ENCODE measurements around the gene STMP1. TPM values are rescaled to one million over a fixed set of nuclear protein-coding genes. Genes with fewer than 3 reads are reported as not detected.

The STMP1 gene
- total and polyA plus RNA-seq, 12 donors: 25.7 to 35.6 (median 27.7) TPM

- Histone ChIP-seq H3K27me3 (no peaks in the 10 kb centered on the region), H3K9me3 (no peaks in the 10 kb centered on the region), H3K36me3 (no peaks in the 10 kb centered on the region), H3K27ac (no peak overlapping the region), H3K4me3 (no peak overlapping the region), H3K4me1 (peaks cover 0 to 11% (median 6%) of the 10 kb centered on the region in 9 donors)
- no peak for TF ChIP-seq CTCF (IDR thresholded peaks at IDR 0.05)
- intact Hi-C loops (cut with DNase I): no loop called here
- no peak for DNase-seq
- no peak for ATAC-seq
- 58 to 72% methylated on average over 5 of the region's 5 CpGs for WGBS, 2 donors
These were observed 45.3 kb downstream of the STMP1 start for GRCh38 chr7:135707570-135707966.

GRCh38 chr7:135708041-135708440 lies 45.7 kb downstream of the STMP1 start:
- no peak for ATAC-seq
- H3K4me1 ChIP-seq: peaks cover 0 to 16% (median 10%) of the 10 kb centered on the region in 9 donors
- no peak overlapping the region for H3K4me3 ChIP-seq
- no peak for DNase-seq
- intact Hi-C loops (cut with DNase I): no loop called here
- H3K27me3 ChIP-seq: no peaks in the 10 kb centered on the region
- H3K9me3 ChIP-seq: no peaks in the 10 kb centered on the region
- 95% methylated on average over 14 of the region's 14 CpGs for WGBS, 2 donors
- no peak for TF ChIP-seq CTCF (IDR thresholded peaks at IDR 0.05)
- H3K36me3 ChIP-seq: no peaks in the 10 kb centered on the region
- no peak overlapping the region for H3K27ac ChIP-seq

- ATAC-seq (no peak), DNase-seq (no peak)
- Histone ChIP-seq H3K36me3 (no peaks in the 10 kb centered on the region), H3K4me1 (peaks cover 0 to 20% (median 12%) of the 10 kb centered on the region in 9 donors), H3K4me3 (no peak overlapping the region), H3K27me3 (no peaks in the 10 kb centered on the region), H3K27ac (no peak overlapping the region), H3K9me3 (no peaks in the 10 kb centered on the region)
- intact Hi-C loops (cut with DNase I): no loop called here
- TF ChIP-seq CTCF (IDR thresholded peaks at IDR 0.05): no peak
- WGBS, 2 donors: 98% methylated on average over 3 of the region's 3 CpGs
These were observed 47.2 kb downstream of the STMP1 start for GRCh38 chr7:135709508-135709907.

- Histone ChIP-seq H3K36me3 (no peaks in the 10 kb centered on the region), H3K27me3 (no peaks in the 10 kb centered on the region), H3K4me3 (peak overlapping the region in 1 of 10 donors; percentile 10), H3K27ac (no peak overlapping the region), H3K4me1 (peaks cover 0 to 20% (median 12%) of the 10 kb centered on the region in 9 donors), H3K9me3 (no peaks in the 10 kb centered on the region)
- DNase-seq (no peak), ATAC-seq (no peak)
- WGBS, 2 donors: 43 to 49% methylated on average over 11 of the region's 11 CpGs
- intact Hi-C loops (cut with DNase I): no loop called here
- peak; percentile 21 to 69 (median 56) for TF ChIP-seq CTCF (IDR thresholded peaks at IDR 0.05)
These were observed 48.3 kb downstream of the STMP1 start for GRCh38 chr7:135710417-135711138.

Data from heart right ventricle (tissue), 16 donors.